ENCODE results near the gene SYTL3. TPM values are rescaled to one million over a fixed set of nuclear protein-coding genes. Genes with fewer than 3 reads are reported as not detected.

Gene SYTL3
- total RNA-seq, 4 donors from 2014 or later = 3.0 to 16.7 (median 6.7) TPM

DNA sequence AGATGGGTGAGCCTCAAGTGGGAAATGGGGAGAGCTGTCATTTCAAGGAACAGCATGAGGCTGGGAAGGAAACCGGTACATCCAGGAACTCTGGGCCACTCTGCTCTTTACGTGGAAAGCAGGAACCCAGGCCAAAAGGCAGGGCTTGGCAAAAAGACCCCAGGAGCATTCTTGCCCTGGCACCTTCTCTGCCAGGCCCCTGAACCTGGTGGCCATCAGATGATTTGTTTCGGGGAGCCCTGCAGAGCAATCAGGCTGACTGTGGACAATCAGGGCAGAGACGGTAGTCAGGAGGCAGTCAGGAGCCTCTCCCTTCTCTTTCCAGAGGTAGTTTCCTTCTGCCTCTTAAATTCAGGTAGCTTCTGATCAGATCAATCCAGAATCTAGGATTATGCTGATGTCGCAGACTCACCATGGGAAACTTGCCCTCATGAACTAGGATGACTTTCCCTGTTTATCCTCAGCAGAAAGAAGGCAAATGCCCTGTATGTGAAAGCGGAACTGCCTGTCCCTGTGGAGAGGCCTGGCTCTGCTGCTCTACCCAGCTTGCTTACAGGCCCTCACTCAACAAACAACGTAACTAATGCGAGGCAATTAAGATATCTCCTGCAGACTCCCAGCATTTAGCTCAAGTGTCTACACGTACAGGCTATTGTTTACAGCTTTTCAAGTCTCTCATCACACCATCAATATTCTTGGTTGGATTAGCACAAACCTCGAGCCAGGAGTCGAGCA lies 132.7 kb downstream of the SYTL3 start:
- DNase-seq = no peak
- Histone ChIP-seq H3K4me1 (no peaks in the 10 kb centered on the region), H3K36me3 (peaks cover 0 to 48% of the 10 kb centered on the region in 2 donors), H3K27ac (no peak overlapping the region), H3K9me3 (no peaks in the 10 kb centered on the region), H3K4me3 (no peak overlapping the region), H3K27me3 (no peaks in the 10 kb centered on the region)
- in situ Hi-C loops (cut with MboI; ENCODE audit: low sequenced_read_pairs in 4 of 4) = no loop called here
- TF ChIP-seq POLR2A (IDR thresholded peaks at IDR 0.05) = no peak
- TF ChIP-seq, protein P1, sequence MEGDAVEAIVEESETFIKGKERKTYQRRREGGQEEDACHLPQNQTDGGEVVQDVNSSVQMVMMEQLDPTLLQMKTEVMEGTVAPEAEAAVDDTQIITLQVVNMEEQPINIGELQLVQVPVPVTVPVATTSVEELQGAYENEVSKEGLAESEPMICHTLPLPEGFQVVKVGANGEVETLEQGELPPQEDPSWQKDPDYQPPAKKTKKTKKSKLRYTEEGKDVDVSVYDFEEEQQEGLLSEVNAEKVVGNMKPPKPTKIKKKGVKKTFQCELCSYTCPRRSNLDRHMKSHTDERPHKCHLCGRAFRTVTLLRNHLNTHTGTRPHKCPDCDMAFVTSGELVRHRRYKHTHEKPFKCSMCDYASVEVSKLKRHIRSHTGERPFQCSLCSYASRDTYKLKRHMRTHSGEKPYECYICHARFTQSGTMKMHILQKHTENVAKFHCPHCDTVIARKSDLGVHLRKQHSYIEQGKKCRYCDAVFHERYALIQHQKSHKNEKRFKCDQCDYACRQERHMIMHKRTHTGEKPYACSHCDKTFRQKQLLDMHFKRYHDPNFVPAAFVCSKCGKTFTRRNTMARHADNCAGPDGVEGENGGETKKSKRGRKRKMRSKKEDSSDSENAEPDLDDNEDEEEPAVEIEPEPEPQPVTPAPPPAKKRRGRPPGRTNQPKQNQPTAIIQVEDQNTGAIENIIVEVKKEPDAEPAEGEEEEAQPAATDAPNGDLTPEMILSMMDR (IDR thresholded peaks at IDR 0.05 in 4 of 5, conservative IDR thresholded peaks at IDR 0.05 in 1 of 5) = no peak
- ATAC-seq = no peak
- intact Hi-C loops (cut with DNase I; ENCODE audit: low total_unique reads) = no loop called here

DNA sequence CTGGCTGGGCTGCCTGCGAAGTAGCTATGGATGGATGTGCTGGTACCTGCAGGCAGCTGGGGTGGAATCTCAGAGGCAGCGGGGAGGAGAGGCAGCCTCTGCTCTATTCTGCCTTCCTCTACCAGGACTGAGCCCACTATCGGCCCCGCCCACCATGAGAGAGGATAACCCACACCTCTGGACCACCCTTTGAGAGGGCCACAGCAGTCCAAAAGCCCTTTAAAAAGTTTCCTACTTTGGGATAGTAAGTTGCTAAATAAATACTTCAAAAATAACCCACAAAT lies 133.3 kb downstream of the SYTL3 start:
- in situ Hi-C loops (cut with MboI; ENCODE audit: low sequenced_read_pairs in 4 of 4) = no loop called here

DNA sequence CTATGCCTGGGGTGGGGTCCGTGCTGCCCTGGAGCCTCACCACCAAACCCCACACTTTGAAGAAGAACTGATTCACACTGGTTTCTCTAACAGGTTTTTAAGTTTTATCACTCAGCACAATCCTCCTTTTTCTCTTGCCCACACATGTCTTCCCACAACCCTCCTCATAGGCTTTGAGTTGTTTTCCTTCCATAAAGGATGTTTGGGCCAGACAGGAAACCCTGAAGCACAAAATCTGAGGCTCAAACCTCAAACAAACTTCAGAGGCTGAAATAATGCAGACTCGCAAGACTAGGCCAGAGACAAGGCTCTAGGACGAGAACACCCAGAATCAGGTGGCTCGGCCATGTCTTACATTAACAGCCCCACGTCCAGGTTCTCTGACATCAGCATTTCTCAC lies 134.0 kb downstream of the SYTL3 start:
- no peak overlapping the region for H3K27ac ChIP-seq
- H3K4me1 ChIP-seq = no peaks in the 10 kb centered on the region
- H3K4me3 ChIP-seq = no peak overlapping the region
- H3K27me3 ChIP-seq = no peaks in the 10 kb centered on the region
- in situ Hi-C loops (cut with MboI; ENCODE audit: low sequenced_read_pairs in 4 of 4) = no loop called here
- intact Hi-C loops (cut with DNase I; ENCODE audit: low total_unique reads) = no loop called here
- TF ChIP-seq POLR2A (IDR thresholded peaks at IDR 0.05) = no peak
- TF ChIP-seq, protein P1 (IDR thresholded peaks at IDR 0.05 in 4 of 5, conservative IDR thresholded peaks at IDR 0.05 in 1 of 5) = no peak
- peaks cover 0 to 48% of the 10 kb centered on the region in 2 donors for H3K36me3 ChIP-seq
- DNase-seq (no peak), ATAC-seq (no peak)
- H3K9me3 ChIP-seq = no peaks in the 10 kb centered on the region

More for the DNA sequence above, 133.3 kb downstream of the SYTL3 start:
- Histone ChIP-seq H3K4me1 (no peaks in the 10 kb centered on the region), H3K27ac (no peak overlapping the region), H3K27me3 (no peaks in the 10 kb centered on the region), H3K36me3 (peaks cover 0 to 48% of the 10 kb centered on the region in 2 donors), H3K4me3 (no peak overlapping the region), H3K9me3 (no peaks in the 10 kb centered on the region)
- intact Hi-C loops (cut with DNase I; ENCODE audit: low total_unique reads) = no loop called here
- TF ChIP-seq, protein P1 (IDR thresholded peaks at IDR 0.05 in 4 of 5, conservative IDR thresholded peaks at IDR 0.05 in 1 of 5) = no peak
- TF ChIP-seq POLR2A (IDR thresholded peaks at IDR 0.05) = no peak
- ATAC-seq = no peak
- DNase-seq = no peak

DNA sequence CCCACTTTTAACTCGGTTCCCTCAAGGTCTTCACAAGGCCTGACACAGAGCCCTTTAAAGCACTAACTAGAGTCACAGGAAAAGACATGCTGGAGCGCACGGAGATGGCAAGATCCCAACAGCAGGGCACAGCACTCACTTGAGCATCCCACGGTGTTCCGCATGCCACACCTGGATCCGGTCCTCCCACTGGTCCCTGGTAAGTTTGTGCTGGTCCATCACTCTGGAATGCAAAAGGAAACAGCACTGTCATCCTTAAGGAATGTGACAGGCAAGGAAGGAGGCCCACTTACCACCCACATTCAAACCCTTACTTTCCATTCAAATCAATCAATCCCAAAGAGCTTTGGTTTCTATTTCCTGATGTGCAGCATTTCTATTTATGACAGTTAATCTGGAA lies 134.7 kb downstream of the SYTL3 start:
- intact Hi-C loops (cut with DNase I; ENCODE audit: low total_unique reads) = no loop called here
- H3K27me3 ChIP-seq = no peaks in the 10 kb centered on the region
- ATAC-seq (no peak), DNase-seq (no peak)
- in situ Hi-C loops (cut with MboI; ENCODE audit: low sequenced_read_pairs in 4 of 4) = no loop called here
- TF ChIP-seq, protein P1 (IDR thresholded peaks at IDR 0.05 in 4 of 5, conservative IDR thresholded peaks at IDR 0.05 in 1 of 5) = no peak
- no peak overlapping the region for H3K27ac ChIP-seq
- H3K4me3 ChIP-seq = no peak overlapping the region
- no peaks in the 10 kb centered on the region for H3K9me3 ChIP-seq
- H3K4me1 ChIP-seq = no peaks in the 10 kb centered on the region
- peaks cover 0 to 48% of the 10 kb centered on the region in 2 donors for H3K36me3 ChIP-seq

DNA sequence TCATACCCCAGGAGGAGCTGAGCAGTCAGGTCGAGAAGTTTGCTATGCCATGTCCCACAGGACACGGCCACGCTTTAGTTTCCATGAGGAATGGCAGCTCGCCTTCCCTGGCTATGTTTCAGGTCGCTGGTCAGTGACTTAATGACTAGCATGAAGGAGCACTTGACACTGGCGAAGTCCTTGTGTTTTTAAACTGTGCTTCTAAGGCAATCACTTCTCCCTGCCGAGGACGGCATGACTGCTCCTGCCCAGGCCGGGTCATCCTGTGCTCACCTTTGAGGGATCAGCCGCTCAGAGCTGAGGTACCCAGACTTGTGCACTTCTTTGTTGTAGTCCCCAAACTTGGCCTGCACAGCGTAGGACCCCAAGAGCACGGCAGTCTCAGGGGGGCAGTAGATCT lies 135.2 kb downstream of the SYTL3 start:
- intact Hi-C loops (cut with DNase I; ENCODE audit: low total_unique reads) (no loop called here), in situ Hi-C loops (cut with MboI; ENCODE audit: low sequenced_read_pairs in 4 of 4) (no loop called here)
- H3K36me3 ChIP-seq = peaks cover 0 to 48% of the 10 kb centered on the region in 2 donors
- H3K9me3 ChIP-seq = no peaks in the 10 kb centered on the region
- H3K4me3 ChIP-seq = no peak overlapping the region
- ATAC-seq (no peak), DNase-seq (no peak)
- H3K27ac ChIP-seq = no peak overlapping the region
- TF ChIP-seq, protein P1 (IDR thresholded peaks at IDR 0.05 in 4 of 5, conservative IDR thresholded peaks at IDR 0.05 in 1 of 5) = no peak
- TF ChIP-seq POLR2A (IDR thresholded peaks at IDR 0.05) = no peak
- H3K27me3 ChIP-seq = no peaks in the 10 kb centered on the region
- no peaks in the 10 kb centered on the region for H3K4me1 ChIP-seq

Measured in gastrocnemius medialis (tissue), 4 donors.